NB4 (cell line): ENCODE results near the gene CCL18.

Experiments
- MAX ChIP-seq: IDR thresholded peaks from 2 replicates; pipeline ENCODE4 v1.6.1; 2011; ENCODE audit warnings: low read depth, low read length
- MYC ChIP-seq: IDR thresholded peaks from 2 replicates; pipeline ENCODE4 v1.6.1; 2011; ENCODE audit warnings: low read depth, low read length
- POLR2A ChIP-seq: IDR thresholded peaks from 2 replicates; pipeline ENCODE4 v1.6.1; 2011; ENCODE audit warnings: mild to moderate bottlenecking; ENCODE audit not compliant: insufficient read length; ENCODE audit errors: extremely low read depth
- TF ChIP-seq, protein P1 (sequence below): IDR thresholded peaks from one replicate; pipeline ENCODE4 v1.5.1; 2012; ENCODE audit warnings: low read depth, low read length

GRCh38 chr17:36094232-36094631, 30.2 kb downstream of the CCL18 start:
- TF ChIP-seq, protein P1, sequence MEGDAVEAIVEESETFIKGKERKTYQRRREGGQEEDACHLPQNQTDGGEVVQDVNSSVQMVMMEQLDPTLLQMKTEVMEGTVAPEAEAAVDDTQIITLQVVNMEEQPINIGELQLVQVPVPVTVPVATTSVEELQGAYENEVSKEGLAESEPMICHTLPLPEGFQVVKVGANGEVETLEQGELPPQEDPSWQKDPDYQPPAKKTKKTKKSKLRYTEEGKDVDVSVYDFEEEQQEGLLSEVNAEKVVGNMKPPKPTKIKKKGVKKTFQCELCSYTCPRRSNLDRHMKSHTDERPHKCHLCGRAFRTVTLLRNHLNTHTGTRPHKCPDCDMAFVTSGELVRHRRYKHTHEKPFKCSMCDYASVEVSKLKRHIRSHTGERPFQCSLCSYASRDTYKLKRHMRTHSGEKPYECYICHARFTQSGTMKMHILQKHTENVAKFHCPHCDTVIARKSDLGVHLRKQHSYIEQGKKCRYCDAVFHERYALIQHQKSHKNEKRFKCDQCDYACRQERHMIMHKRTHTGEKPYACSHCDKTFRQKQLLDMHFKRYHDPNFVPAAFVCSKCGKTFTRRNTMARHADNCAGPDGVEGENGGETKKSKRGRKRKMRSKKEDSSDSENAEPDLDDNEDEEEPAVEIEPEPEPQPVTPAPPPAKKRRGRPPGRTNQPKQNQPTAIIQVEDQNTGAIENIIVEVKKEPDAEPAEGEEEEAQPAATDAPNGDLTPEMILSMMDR, result no peak
- TF ChIP-seq MYC (no peak), POLR2A (no peak), MAX (no peak)
